ENCODE data around the gene JOSD1.

Gene JOSD1

GRCh38 chr22:38710866-38711265 is 10.1 kb upstream of the JOSD1 start:
- POLR2A ChIA-PET, result no interaction called here
- DNase-seq (ENCODE audit: extremely low spot score), result no peak
- TF ChIP-seq FOXM1 (IDR thresholded peaks at IDR 0.05; ENCODE audit: borderline replicate concordance) (no peak), ARNT (IDR thresholded peaks at IDR 0.05) (no peak), LEF1 (IDR thresholded peaks at IDR 0.05; ENCODE audit: borderline replicate concordance) (no peak), NFRKB (IDR thresholded peaks at IDR 0.05) (no peak)
- CTCF ChIA-PET, result no interaction called here

GRCh38 chr22:38710351-38710750 is 9.6 kb upstream of the JOSD1 start:
- TF ChIP-seq HDGF (IDR thresholded peaks at IDR 0.05; ENCODE audit: borderline replicate concordance), result no peak
- POLR2A ChIA-PET, result no interaction called here
- no peak for DNase-seq (ENCODE audit: extremely low spot score)
- CTCF ChIA-PET, result no interaction called here

GRCh38 chr22:38709306-38709705 is 8.6 kb upstream of the JOSD1 start:
- TF ChIP-seq ELF4 (IDR thresholded peaks at IDR 0.05), result no peak
- no peak for TF ChIP-seq SP1 (IDR thresholded peaks at IDR 0.05)
- TF ChIP-seq ARNT (IDR thresholded peaks at IDR 0.05), result no peak
- TF ChIP-seq LEF1 (IDR thresholded peaks at IDR 0.05; ENCODE audit: borderline replicate concordance), result no peak
- no peak for TF ChIP-seq NFRKB (IDR thresholded peaks at IDR 0.05)
- TF ChIP-seq BHLHE40 (IDR thresholded peaks at IDR 0.05; ENCODE audit: borderline replicate concordance), result no peak
- DNase-seq (ENCODE audit: extremely low spot score), result no peak
- POLR2A ChIA-PET, result interaction anchor here (0.6 kb wide), 1 partner anchor 49 kb away, joined by 3 read pairs; no protein-coding TSS in a partner anchor
- CTCF ChIA-PET, result interaction anchor here (1.2 kb wide), 2 partner anchors 16 to 24 kb away, joined by 3 to 6 read pairs; no protein-coding TSS in a partner anchor

GRCh38 chr22:38707984-38708383 is 7.2 kb upstream of the JOSD1 start:
- TF ChIP-seq L3MBTL2 (conservative IDR thresholded peaks at IDR 0.05) (no peak), ELF4 (IDR thresholded peaks at IDR 0.05) (no peak), HDGF (IDR thresholded peaks at IDR 0.05; ENCODE audit: borderline replicate concordance) (no peak), NFRKB (IDR thresholded peaks at IDR 0.05) (no peak), SUZ12 (IDR thresholded peaks at IDR 0.05) (no peak)
- DNase-seq (ENCODE audit: extremely low spot score), result no peak
- ChIA-PET POLR2A (interaction anchor here (0.6 to 1.4 kb wide), 6 partner anchors 8 to 170 kb away, joined by 3 to 6 read pairs (median 4); partner anchors contain the start of gene TOMM22), CTCF (interaction anchor here (1.2 to 2.3 kb wide), 2 partner anchors 10 to 25 kb away, joined by 3 to 7 read pairs; no protein-coding TSS in a partner anchor)

GRCh38 chr22:38707346-38707745 is 6.6 kb upstream of the JOSD1 start:
- ChIA-PET CTCF (interaction anchor here (2.3 kb wide), 1 partner anchor 11 kb away, joined by 7 read pairs; no protein-coding TSS in a partner anchor), POLR2A (interaction anchor here (0.7 to 5.5 kb wide), 6 partner anchors 13 to 170 kb away, joined by 3 to 50 read pairs (median 4); partner anchors contain the start of gene TOMM22)
- no peak for TF ChIP-seq ELF4 (IDR thresholded peaks at IDR 0.05)
- no peak for TF ChIP-seq FOXM1 (IDR thresholded peaks at IDR 0.05; ENCODE audit: borderline replicate concordance)
- no peak for TF ChIP-seq NFRKB (IDR thresholded peaks at IDR 0.05)
- no peak for TF ChIP-seq BHLHE40 (IDR thresholded peaks at IDR 0.05; ENCODE audit: borderline replicate concordance)
- TF ChIP-seq L3MBTL2 (conservative IDR thresholded peaks at IDR 0.05), result no peak
- no peak for TF ChIP-seq HDGF (IDR thresholded peaks at IDR 0.05; ENCODE audit: borderline replicate concordance)
- TF ChIP-seq FOXK2 (IDR thresholded peaks at IDR 0.05), result no peak
- TF ChIP-seq PKNOX1 (IDR thresholded peaks at IDR 0.05), result no peak
- no peak for DNase-seq (ENCODE audit: extremely low spot score)

GRCh38 chr22:38706901-38707195 is 6.1 kb upstream of the JOSD1 start:
- ChIA-PET CTCF (interaction anchor here (2.3 kb wide), 1 partner anchor 11 kb away, joined by 7 read pairs; no protein-coding TSS in a partner anchor), POLR2A (interaction anchor here (1.4 to 5.5 kb wide), 3 partner anchors 13 to 26 kb away, joined by 5 to 50 read pairs (median 6); partner anchors contain the start of gene TOMM22)
- no peak for TF ChIP-seq NFRKB (IDR thresholded peaks at IDR 0.05)
- TF ChIP-seq FOXM1 (IDR thresholded peaks at IDR 0.05; ENCODE audit: borderline replicate concordance), result no peak
- no peak for TF ChIP-seq LEF1 (IDR thresholded peaks at IDR 0.05; ENCODE audit: borderline replicate concordance)
- TF ChIP-seq ZNF384 (IDR thresholded peaks at IDR 0.05), result no peak
- TF ChIP-seq FOXK2 (IDR thresholded peaks at IDR 0.05), result no peak
- TF ChIP-seq SUZ12 (IDR thresholded peaks at IDR 0.05), result no peak
- no peak for DNase-seq (ENCODE audit: extremely low spot score)

GRCh38 chr22:38706101-38706900 is 5.6 kb upstream of the JOSD1 start:
- peak; percentile 39 for DNase-seq (ENCODE audit: extremely low spot score)
- POLR2A ChIA-PET, result interaction anchor here (0.9 to 5.5 kb wide), 12 partner anchors 9 to 135 kb away, joined by 3 to 50 read pairs (median 4); partner anchors contain the start of genes CBY1 and TOMM22
- TF ChIP-seq L3MBTL2 (conservative IDR thresholded peaks at IDR 0.05) (peak; percentile 64), ARNT (IDR thresholded peaks at IDR 0.05) (no peak; the same call in 1 of the 2 replicates)
- CTCF ChIA-PET, result interaction anchor here (0.9 to 2.3 kb wide), 2 partner anchors 12 to 63 kb away, joined by 3 to 7 read pairs; no protein-coding TSS in a partner anchor

GRCh38 chr22:38705235-38706100 is 4.7 kb upstream of the JOSD1 start, which contains the start of gene GTPBP1:
Gene GTPBP1, plus strand, starts transcription at chr22:38705944. Its CDS starts 12 bp downstream, at chr22:38705956.
- ChIA-PET CTCF (interaction anchor here (0.9 kb wide), 1 partner anchor 64 kb away, joined by 3 read pairs; no protein-coding TSS in a partner anchor), POLR2A (interaction anchor here (0.9 to 5.5 kb wide), 10 partner anchors 9 to 134 kb away, joined by 3 to 50 read pairs (median 4); partner anchors contain the start of genes CBY1 and TOMM22)
- peak; percentile 98 for DNase-seq (ENCODE audit: extremely low spot score)
- no peak for TF ChIP-seq FOXK2 (IDR thresholded peaks at IDR 0.05)
- TF ChIP-seq LEF1 (IDR thresholded peaks at IDR 0.05; ENCODE audit: borderline replicate concordance), result no peak
- TF ChIP-seq BHLHE40 (IDR thresholded peaks at IDR 0.05; ENCODE audit: borderline replicate concordance), result no peak
- TF ChIP-seq FOXM1 (IDR thresholded peaks at IDR 0.05; ENCODE audit: borderline replicate concordance), result no peak
- TF ChIP-seq NFRKB (IDR thresholded peaks at IDR 0.05), result no peak
- TF ChIP-seq ARNT (IDR thresholded peaks at IDR 0.05), result no peak
- TF ChIP-seq PKNOX1 (IDR thresholded peaks at IDR 0.05), result peak; percentile 100
- no peak for TF ChIP-seq TARDBP (IDR thresholded peaks at IDR 0.05)
- TF ChIP-seq ZNF384 (IDR thresholded peaks at IDR 0.05), result no peak
- TF ChIP-seq SP1 (IDR thresholded peaks at IDR 0.05), result no peak
- no peak for TF ChIP-seq CTBP1 (IDR thresholded peaks at IDR 0.05; ENCODE audit: borderline replicate concordance)
- TF ChIP-seq SUZ12 (IDR thresholded peaks at IDR 0.05), result no peak
- TF ChIP-seq ELF4 (IDR thresholded peaks at IDR 0.05), result no peak
- peak; percentile 76 for TF ChIP-seq L3MBTL2 (conservative IDR thresholded peaks at IDR 0.05)
- TF ChIP-seq FOXA1 (IDR thresholded peaks at IDR 0.05), result no peak
- TF ChIP-seq HDGF (IDR thresholded peaks at IDR 0.05; ENCODE audit: borderline replicate concordance), result peak; percentile 25; the same call in 1 of the 2 replicates

All from HEK293T (cell line).